HL-60 (cell line): ENCODE measurements around the gene STMP1.

ENCODE experiments used
- CTCF ChIP-seq: IDR thresholded peaks from one replicate; pipeline ENCODE4 v1.5.1; 2011; ENCODE audit warnings: low read length, control low read depth, inconsistent platforms; ENCODE audit not compliant: insufficient read depth
- GABPA ChIP-seq: IDR thresholded peaks from 2 replicates; pipeline ENCODE4 v1.6.1; 2012; ENCODE audit warnings: low read depth
- POLR2AphosphoS5 ChIP-seq: IDR thresholded peaks from 2 replicates; pipeline ENCODE4 v1.6.1; 2012; ENCODE audit warnings: low read depth
- SPI1 ChIP-seq: IDR thresholded peaks from 2 replicates; pipeline ENCODE4 v1.6.1; 2012; ENCODE audit warnings: low read depth, mild to moderate bottlenecking, borderline replicate concordance
- TF ChIP-seq, protein P1 (sequence below): IDR thresholded peaks from 2 replicates; pipeline ENCODE4 v1.6.1; 2012; ENCODE audit warnings: low read depth; ENCODE audit not compliant: insufficient replicate concordance

GRCh38 chr7:135682191-135682590, 19.9 kb downstream of the STMP1 start:
- no peak for TF ChIP-seq CTCF
- no peak for TF ChIP-seq POLR2AphosphoS5
- TF ChIP-seq GABPA = no peak
- TF ChIP-seq SPI1 = no peak
- TF ChIP-seq, protein P1, sequence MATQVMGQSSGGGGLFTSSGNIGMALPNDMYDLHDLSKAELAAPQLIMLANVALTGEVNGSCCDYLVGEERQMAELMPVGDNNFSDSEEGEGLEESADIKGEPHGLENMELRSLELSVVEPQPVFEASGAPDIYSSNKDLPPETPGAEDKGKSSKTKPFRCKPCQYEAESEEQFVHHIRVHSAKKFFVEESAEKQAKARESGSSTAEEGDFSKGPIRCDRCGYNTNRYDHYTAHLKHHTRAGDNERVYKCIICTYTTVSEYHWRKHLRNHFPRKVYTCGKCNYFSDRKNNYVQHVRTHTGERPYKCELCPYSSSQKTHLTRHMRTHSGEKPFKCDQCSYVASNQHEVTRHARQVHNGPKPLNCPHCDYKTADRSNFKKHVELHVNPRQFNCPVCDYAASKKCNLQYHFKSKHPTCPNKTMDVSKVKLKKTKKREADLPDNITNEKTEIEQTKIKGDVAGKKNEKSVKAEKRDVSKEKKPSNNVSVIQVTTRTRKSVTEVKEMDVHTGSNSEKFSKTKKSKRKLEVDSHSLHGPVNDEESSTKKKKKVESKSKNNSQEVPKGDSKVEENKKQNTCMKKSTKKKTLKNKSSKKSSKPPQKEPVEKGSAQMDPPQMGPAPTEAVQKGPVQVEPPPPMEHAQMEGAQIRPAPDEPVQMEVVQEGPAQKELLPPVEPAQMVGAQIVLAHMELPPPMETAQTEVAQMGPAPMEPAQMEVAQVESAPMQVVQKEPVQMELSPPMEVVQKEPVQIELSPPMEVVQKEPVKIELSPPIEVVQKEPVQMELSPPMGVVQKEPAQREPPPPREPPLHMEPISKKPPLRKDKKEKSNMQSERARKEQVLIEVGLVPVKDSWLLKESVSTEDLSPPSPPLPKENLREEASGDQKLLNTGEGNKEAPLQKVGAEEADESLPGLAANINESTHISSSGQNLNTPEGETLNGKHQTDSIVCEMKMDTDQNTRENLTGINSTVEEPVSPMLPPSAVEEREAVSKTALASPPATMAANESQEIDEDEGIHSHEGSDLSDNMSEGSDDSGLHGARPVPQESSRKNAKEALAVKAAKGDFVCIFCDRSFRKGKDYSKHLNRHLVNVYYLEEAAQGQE = no peak
